ENCODE results near the gene VPS54. TPM values are rescaled to one million over a fixed set of nuclear protein-coding genes. Genes with fewer than 3 reads are reported as not detected.
A peak's percentile ranks its signal among the peaks of the same experiment; 100 is the strongest.

Gene VPS54
- total RNA-seq, 1 donor from 2014 or later, result 18.7 TPM

DNA sequence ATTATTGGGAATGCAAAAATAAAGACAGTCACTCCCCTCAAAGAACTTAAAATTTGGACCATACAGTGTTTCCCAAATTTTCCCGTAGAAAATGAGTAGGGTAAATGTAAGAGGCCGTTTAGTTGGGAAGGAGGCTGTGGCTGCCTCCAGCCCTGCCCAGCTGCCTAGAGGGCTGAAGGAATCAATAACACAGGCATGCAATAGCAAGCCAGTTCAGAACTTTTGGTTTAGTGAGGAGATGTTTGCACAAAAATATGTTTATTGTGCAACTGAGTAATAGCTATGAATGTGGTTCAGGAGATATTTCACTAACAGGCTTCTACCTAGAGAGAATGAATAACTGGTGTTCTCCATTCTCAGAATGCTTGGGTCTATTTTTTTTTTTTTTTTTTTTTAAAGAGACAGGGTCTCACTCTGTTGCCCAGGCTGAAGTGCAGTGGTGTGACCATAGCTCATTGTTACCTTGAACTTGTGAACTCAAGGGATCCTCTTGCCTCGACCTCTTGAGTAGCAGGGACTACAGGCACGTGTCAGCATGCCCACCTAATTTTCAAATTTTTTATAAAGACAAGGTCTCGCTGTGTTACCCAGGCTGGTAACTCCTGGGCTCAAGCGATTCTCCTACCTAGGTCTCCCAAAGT is 153.9 kb downstream of the VPS54 start:
- DNase-seq, result no peak
- Mint-ChIP-seq H3K9me3 (ENCODE audit: unreplicated experiment) (no peaks in the 10 kb centered on the region), H3K36me3 (ENCODE audit: unreplicated experiment) (no peaks in the 10 kb centered on the region), H3K27me3 (ENCODE audit: unreplicated experiment) (no peaks in the 10 kb centered on the region), H3K4me1 (ENCODE audit: low read depth, unreplicated experiment) (peaks cover 2% of the 10 kb centered on the region), H3K4me3 (ENCODE audit: unreplicated experiment) (no peak overlapping the region), H3K27ac (ENCODE audit: unreplicated experiment) (no peak overlapping the region)
- TF ChIP-seq, protein P1, sequence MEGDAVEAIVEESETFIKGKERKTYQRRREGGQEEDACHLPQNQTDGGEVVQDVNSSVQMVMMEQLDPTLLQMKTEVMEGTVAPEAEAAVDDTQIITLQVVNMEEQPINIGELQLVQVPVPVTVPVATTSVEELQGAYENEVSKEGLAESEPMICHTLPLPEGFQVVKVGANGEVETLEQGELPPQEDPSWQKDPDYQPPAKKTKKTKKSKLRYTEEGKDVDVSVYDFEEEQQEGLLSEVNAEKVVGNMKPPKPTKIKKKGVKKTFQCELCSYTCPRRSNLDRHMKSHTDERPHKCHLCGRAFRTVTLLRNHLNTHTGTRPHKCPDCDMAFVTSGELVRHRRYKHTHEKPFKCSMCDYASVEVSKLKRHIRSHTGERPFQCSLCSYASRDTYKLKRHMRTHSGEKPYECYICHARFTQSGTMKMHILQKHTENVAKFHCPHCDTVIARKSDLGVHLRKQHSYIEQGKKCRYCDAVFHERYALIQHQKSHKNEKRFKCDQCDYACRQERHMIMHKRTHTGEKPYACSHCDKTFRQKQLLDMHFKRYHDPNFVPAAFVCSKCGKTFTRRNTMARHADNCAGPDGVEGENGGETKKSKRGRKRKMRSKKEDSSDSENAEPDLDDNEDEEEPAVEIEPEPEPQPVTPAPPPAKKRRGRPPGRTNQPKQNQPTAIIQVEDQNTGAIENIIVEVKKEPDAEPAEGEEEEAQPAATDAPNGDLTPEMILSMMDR (IDR thresholded peaks at IDR 0.05; ENCODE audit: partially characterized antibody, unreplicated experiment), result no peak

DNA sequence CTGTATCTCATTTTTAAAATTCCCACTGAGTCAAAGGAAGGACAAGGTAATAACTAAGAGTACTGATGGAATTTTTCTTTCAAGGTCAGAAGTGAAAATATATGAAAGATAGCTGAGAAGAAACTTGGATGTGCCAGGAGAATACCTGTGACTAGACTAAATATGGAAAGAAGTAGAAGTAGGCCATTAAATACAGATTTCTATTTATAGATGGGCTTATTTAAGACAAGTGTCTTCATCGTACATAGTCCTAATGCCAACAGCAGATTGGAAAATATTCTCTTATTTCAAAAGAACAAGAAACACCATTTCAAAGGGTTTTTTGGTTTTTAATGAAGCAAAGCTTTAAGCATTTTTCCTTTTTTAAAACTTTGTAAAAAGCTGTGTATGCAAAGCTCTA is 155.5 kb downstream of the VPS54 start:
- peaks cover 2% of the 10 kb centered on the region for H3K4me1 Mint-ChIP-seq (ENCODE audit: low read depth, unreplicated experiment)
- H3K36me3 Mint-ChIP-seq (ENCODE audit: unreplicated experiment), result no peaks in the 10 kb centered on the region
- no peak for DNase-seq
- no peaks in the 10 kb centered on the region for H3K27me3 Mint-ChIP-seq (ENCODE audit: unreplicated experiment)
- no peak overlapping the region for H3K27ac Mint-ChIP-seq (ENCODE audit: unreplicated experiment)
- TF ChIP-seq, protein P1 (IDR thresholded peaks at IDR 0.05; ENCODE audit: partially characterized antibody, unreplicated experiment), result no peak
- H3K4me3 Mint-ChIP-seq (ENCODE audit: unreplicated experiment), result no peak overlapping the region
- no peaks in the 10 kb centered on the region for H3K9me3 Mint-ChIP-seq (ENCODE audit: unreplicated experiment)

DNA sequence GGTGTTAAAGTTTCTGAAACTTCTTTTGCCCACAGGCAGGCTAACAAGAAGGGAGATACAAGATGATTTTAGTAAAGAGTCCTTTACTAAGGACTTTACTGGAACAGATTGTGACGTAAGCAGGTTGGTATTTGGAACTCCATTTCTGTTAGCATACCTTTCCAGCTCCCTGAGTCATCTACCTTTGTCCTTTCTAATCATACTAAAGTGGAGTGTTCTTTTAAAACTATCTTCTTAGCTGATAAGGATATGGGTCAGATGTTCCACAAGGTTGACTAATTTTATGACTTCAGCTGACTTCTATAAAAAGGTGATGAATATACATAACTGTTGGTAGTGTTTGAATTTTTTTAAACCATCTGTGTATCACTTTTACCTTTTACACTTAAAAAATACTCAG is 156.4 kb downstream of the VPS54 start:
- no peak overlapping the region for H3K27ac Mint-ChIP-seq (ENCODE audit: unreplicated experiment)
- H3K4me3 Mint-ChIP-seq (ENCODE audit: unreplicated experiment), result no peak overlapping the region
- H3K4me1 Mint-ChIP-seq (ENCODE audit: low read depth, unreplicated experiment), result peaks cover 2% of the 10 kb centered on the region
- TF ChIP-seq, protein P1 (IDR thresholded peaks at IDR 0.05; ENCODE audit: partially characterized antibody, unreplicated experiment), result no peak
- H3K27me3 Mint-ChIP-seq (ENCODE audit: unreplicated experiment), result no peaks in the 10 kb centered on the region
- DNase-seq, result no peak
- no peaks in the 10 kb centered on the region for H3K36me3 Mint-ChIP-seq (ENCODE audit: unreplicated experiment)
- no peaks in the 10 kb centered on the region for H3K9me3 Mint-ChIP-seq (ENCODE audit: unreplicated experiment)

DNA sequence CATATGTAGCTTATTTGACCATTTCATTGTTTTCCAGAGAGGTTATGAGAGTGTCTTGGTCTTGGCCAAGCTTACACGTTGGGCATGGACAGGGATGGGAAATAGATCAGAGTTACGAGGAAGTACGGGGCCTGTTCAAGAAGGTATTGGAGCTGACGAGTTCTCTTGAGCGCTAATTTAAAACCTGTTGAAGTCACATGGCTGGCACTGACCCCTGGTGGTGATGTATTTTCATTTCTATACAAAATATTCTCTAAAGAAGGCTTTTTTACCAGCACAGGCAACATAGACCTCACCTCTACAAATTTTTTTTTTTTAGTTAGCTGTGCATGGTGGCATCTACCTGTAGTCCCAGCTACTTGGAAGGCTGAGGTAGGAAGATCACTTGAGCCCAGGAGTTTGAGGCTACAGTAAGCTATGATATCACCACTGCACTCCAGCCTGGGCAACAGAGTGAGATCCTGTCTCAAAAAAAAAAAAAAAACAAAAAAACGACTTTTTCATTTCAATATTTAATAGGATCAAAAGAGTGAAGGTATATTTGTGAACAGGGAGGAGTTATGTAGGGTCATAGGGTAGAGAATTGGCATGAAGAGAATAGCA is 157.9 kb downstream of the VPS54 start:
- Mint-ChIP-seq H3K4me3 (ENCODE audit: unreplicated experiment) (no peak overlapping the region), H3K4me1 (ENCODE audit: low read depth, unreplicated experiment) (peaks cover 1% of the 10 kb centered on the region), H3K9me3 (ENCODE audit: unreplicated experiment) (no peaks in the 10 kb centered on the region), H3K27me3 (ENCODE audit: unreplicated experiment) (no peaks in the 10 kb centered on the region), H3K36me3 (ENCODE audit: unreplicated experiment) (no peaks in the 10 kb centered on the region), H3K27ac (ENCODE audit: unreplicated experiment) (no peak overlapping the region)
- DNase-seq, result peak; percentile 47
- TF ChIP-seq, protein P1 (IDR thresholded peaks at IDR 0.05; ENCODE audit: partially characterized antibody, unreplicated experiment), result peak; percentile 59

DNA sequence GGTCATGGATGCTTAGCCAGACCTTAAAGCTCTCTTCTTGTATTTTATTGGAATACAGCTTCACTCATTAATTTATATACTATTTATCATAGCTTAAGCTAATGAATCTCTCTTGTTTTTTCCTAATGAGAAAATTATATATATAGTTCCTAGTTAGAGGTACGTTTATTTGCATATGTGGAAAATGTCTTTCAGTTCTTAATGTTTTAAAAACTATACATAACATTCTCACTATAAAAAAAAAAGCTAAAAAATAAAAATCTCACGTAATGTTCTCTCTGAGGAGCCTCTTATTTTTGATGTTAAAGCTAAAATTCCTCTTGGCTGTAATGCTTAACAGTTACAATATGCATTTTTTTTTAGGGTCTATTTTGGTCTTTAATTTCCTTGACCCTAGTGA is 160.9 kb downstream of the VPS54 start:
- TF ChIP-seq, protein P1 (IDR thresholded peaks at IDR 0.05; ENCODE audit: partially characterized antibody, unreplicated experiment), result no peak
- H3K27ac Mint-ChIP-seq (ENCODE audit: unreplicated experiment), result no peak overlapping the region
- H3K9me3 Mint-ChIP-seq (ENCODE audit: unreplicated experiment), result no peaks in the 10 kb centered on the region
- H3K36me3 Mint-ChIP-seq (ENCODE audit: unreplicated experiment), result no peaks in the 10 kb centered on the region
- DNase-seq, result no peak
- peaks cover 6% of the 10 kb centered on the region for H3K4me1 Mint-ChIP-seq (ENCODE audit: low read depth, unreplicated experiment)
- H3K4me3 Mint-ChIP-seq (ENCODE audit: unreplicated experiment), result no peak overlapping the region
- no peaks in the 10 kb centered on the region for H3K27me3 Mint-ChIP-seq (ENCODE audit: unreplicated experiment)
